LNCAP (cell line): ENCODE data around the gene ULK2.
A peak's percentile ranks its signal among the peaks of the same experiment; 100 is the strongest.

Experiments
- CTCF ChIP-seq: fragments of 450-650 bp; IDR thresholded peaks from 2 replicates; pipeline ENCODE4 v1.5.1; 2017; ENCODE audit warnings: mild to moderate bottlenecking

Gene ULK2

GRCh38 chr17:19759568-19760549, 107.9 kb downstream of the ULK2 start:
- no peak for TF ChIP-seq CTCF

- no peak for TF ChIP-seq CTCF
These were observed 110.1 kb downstream of the ULK2 start for GRCh38 chr17:19757536-19758180.

- no peak for TF ChIP-seq CTCF
These were observed 111.2 kb downstream of the ULK2 start for GRCh38 chr17:19756546-19756945.

GRCh38 chr17:19755821-19756510, 111.8 kb downstream of the ULK2 start:
- TF ChIP-seq CTCF, result no peak

GRCh38 chr17:19755392-19755791, 112.3 kb downstream of the ULK2 start:
- no peak for TF ChIP-seq CTCF

GRCh38 chr17:19753661-19754463, 113.9 kb downstream of the ULK2 start:
- peak; percentile 81 for TF ChIP-seq CTCF

GRCh38 chr17:19753051-19753509, 114.7 kb downstream of the ULK2 start:
- no peak for TF ChIP-seq CTCF
